ENCODE measurements around the gene HNRNPF. TPM values are rescaled to one million over a fixed set of nuclear protein-coding genes. Genes with fewer than 3 reads are reported as not detected.
A peak's percentile ranks its signal among the peaks of the same experiment; 100 is the strongest.

Gene HNRNPF
- total RNA-seq, 1 experiment from 2014 or later: 515 TPM

- DNase-seq (ENCODE audit: low spot score): peak; percentile 85
Observed at GRCh38 chr10:43350156-43350555, 58.8 kb downstream of the HNRNPF start.

GRCh38 chr10:43348511-43349312 is 60.3 kb downstream of the HNRNPF start:
- peak; percentile 93 for DNase-seq (ENCODE audit: low spot score)

- DNase-seq (ENCODE audit: low spot score): no peak
Observed at GRCh38 chr10:43347997-43348396, 61.0 kb downstream of the HNRNPF start.

GRCh38 chr10:43344051-43344450 is 64.9 kb downstream of the HNRNPF start:
- no peak for DNase-seq (ENCODE audit: low spot score)

- DNase-seq (ENCODE audit: low spot score): no peak
Observed at GRCh38 chr10:43343126-43343525, 65.9 kb downstream of the HNRNPF start.

- no peak for DNase-seq (ENCODE audit: low spot score)
Observed at GRCh38 chr10:43342279-43343125, 66.5 kb downstream of the HNRNPF start.

- no peak for DNase-seq (ENCODE audit: low spot score)
Observed at GRCh38 chr10:43341450-43341849, 67.5 kb downstream of the HNRNPF start.

GRCh38 chr10:43340619-43341018 is 68.4 kb downstream of the HNRNPF start:
- DNase-seq (ENCODE audit: low spot score): peak; percentile 79

- no peak for DNase-seq (ENCODE audit: low spot score)
Observed at GRCh38 chr10:43340101-43340500, 68.9 kb downstream of the HNRNPF start.

GRCh38 chr10:43339136-43339535 is 69.8 kb downstream of the HNRNPF start:
- no peak for DNase-seq (ENCODE audit: low spot score)

- DNase-seq (ENCODE audit: low spot score): no peak
Observed at GRCh38 chr10:43338117-43338516, 70.9 kb downstream of the HNRNPF start.

- DNase-seq (ENCODE audit: low spot score): peak; percentile 15
Observed at GRCh38 chr10:43337536-43337935, 71.5 kb downstream of the HNRNPF start.

GRCh38 chr10:43336641-43337318 is 72.2 kb downstream of the HNRNPF start:
- peak; percentile 70 for DNase-seq (ENCODE audit: low spot score)

GRCh38 chr10:43336061-43336460 is 72.9 kb downstream of the HNRNPF start:
- no peak for DNase-seq (ENCODE audit: low spot score)

Small RNAs within 50 kb of the gene (small RNA-seq; reads per million reads assigned to genes)
- gene RNU6ATAC11P (not detected), gene RNU7-193P (not detected), gene SNORD3J (6.7 reads per million, percentile 85 among the genes with 10 or more reads in this experiment)

Other genes starting within 250 kb of the HNRNPF start
- not detected in 2 replicates for gene RASGEF1A, start 142.1 kb downstream of the HNRNPF start, total RNA-seq (2014; rRNA removed; shearing (Covaris generic))
- not detected in 2 replicates for gene FXYD4, start 37.5 kb downstream of the HNRNPF start, total RNA-seq (2014; rRNA removed; shearing (Covaris generic))
- gene ZNF487, start 27.9 kb upstream of the HNRNPF start, total RNA-seq (2014; rRNA removed; shearing (Covaris generic)): 8.1 and 16.1 TPM in 2 replicates
- 10.9 and 12.8 TPM in 2 replicates for gene ZNF239, start 165.4 kb upstream of the HNRNPF start, total RNA-seq (2014; rRNA removed; shearing (Covaris generic))
- gene ZNF485, start 197.3 kb upstream of the HNRNPF start, total RNA-seq (2014; rRNA removed; shearing (Covaris generic)): 1.7 and 7.3 TPM in 2 replicates
- 7.0 and 7.8 TPM in 2 replicates for gene ZNF32, start 239.7 kb upstream of the HNRNPF start, total RNA-seq (2014; rRNA removed; shearing (Covaris generic))